H1 (cell line): Measurements from ENCODE around the gene PRPF31. TPM values are rescaled to one million over a fixed set of nuclear protein-coding genes. Genes with fewer than 3 reads are reported as not detected.

Source experiments
- CHD1 ChIP-seq: IDR thresholded peaks from 2 replicates; pipeline ENCODE4 v1.6.1; 2012; ENCODE audit warnings: low read depth, low read length, improper control_type of control experiment
- CHD7 ChIP-seq: fragments of 300-600 bp; sonication (generic); IDR thresholded peaks from 2 replicates; pipeline ENCODE4 v1.7.1; 2012; ENCODE audit warnings: low read length, moderate library complexity, mild to moderate bottlenecking, inconsistent platforms; ENCODE audit not compliant: insufficient replicate concordance
- KDM1A ChIP-seq: fragments of 200-600, 300-600 bp; sonication (generic); IDR thresholded peaks from 2 replicates; pipeline ENCODE4 v1.7.1; 2016; ENCODE audit warnings: mild to moderate bottlenecking, low read length, borderline replicate concordance
- RXRA ChIP-seq: IDR thresholded peaks from 2 replicates; pipeline ENCODE4 v1.6.1; 2011; ENCODE audit warnings: low read depth, mild to moderate bottlenecking, low read length, moderate library complexity; ENCODE audit not compliant: insufficient read depth
- ZNF274 ChIP-seq: IDR thresholded peaks from 2 replicates; pipeline ENCODE4 v1.7.0; 2012; ENCODE audit warnings: low read length, borderline replicate concordance; ENCODE audit errors: extremely low read depth
- polyA plus RNA-seq, 7 experiments: library from polyadenylated mRNA; depleted of rRNA in 3 of 7; stranded (reverse) in 5 of 7; unstranded in 2 of 7; fragments of >200 nt in 5 of 7; fragments of 200-250 nt in 2 of 7; gene quantifications; 1 replicate in 5 of 7; 2 replicates in 1 of 7; 4 replicates in 1 of 7; pipeline versions ENCODE4 v1.2.1 to v1.2.3, GENCODE V29; 2011 to 2013; ENCODE audit warnings: missing spikeins in 2 of 7, mixed read lengths in 2 of 7
- total RNA-seq: library from RNA; stranded (reverse); fragmentation: NEBNext Ultra II Directional; extraction: Animal tissue kit (Norgen Biotek cat#: 25700); gene quantifications from 2 replicates; pipeline ENCODE4 v1.2.1, GENCODE V29; 2021
- TF ChIP-seq, protein P1 (sequence below), 3 experiments: IDR thresholded peaks; 1 replicate in 2 of 3; 2 replicates in 1 of 3; pipeline versions ENCODE4 v1.5.1 to v1.6.1; 2011; ENCODE audit warnings: low read length in 3 of 3, mild to moderate bottlenecking in 3 of 3, inconsistent platforms in 2 of 3, low read depth in 1 of 3, moderate library complexity in 1 of 3; ENCODE audit not compliant: insufficient read depth in 1 of 3; ENCODE audit errors: control extremely low read depth in 1 of 3
- TF ChIP-seq, protein P2 (sequence below): IDR thresholded peaks from 2 replicates; pipeline ENCODE4 v1.6.1; 2012; ENCODE audit warnings: inconsistent platforms

PRPF31 gene
- total and polyA plus RNA-seq, 2 of the 8 experiments (the other 6 are each of a cell fraction or from before 2014, with no cell fraction given), result 51.1 to 97.4 TPM

DNA sequence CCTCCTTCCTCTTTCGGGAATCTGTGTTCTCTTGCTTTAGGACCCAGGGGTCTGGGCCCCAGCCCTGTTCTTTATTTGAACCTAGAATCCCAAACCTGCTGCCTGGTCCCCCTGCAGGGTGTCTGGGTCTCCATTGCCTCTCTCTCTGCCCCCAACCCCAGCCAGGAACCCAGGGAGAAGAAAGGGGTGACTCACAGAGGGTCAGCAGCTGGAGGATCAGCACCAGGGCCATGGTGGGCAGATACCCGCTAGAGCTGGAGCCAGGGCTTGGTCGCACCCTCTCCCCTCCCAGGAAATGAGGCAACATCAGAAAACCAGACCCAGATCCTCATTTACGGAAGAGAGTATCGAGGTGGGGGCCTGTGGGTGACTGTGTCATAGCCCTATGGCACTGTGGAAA is 15.0 kb upstream of the PRPF31 start, which contains the start of gene OSCAR (continued):
- TF ChIP-seq CHD7 (no peak), RXRA (no peak), CHD1 (no peak), KDM1A (no peak), ZNF274 (no peak)
- TF ChIP-seq, protein P1, sequence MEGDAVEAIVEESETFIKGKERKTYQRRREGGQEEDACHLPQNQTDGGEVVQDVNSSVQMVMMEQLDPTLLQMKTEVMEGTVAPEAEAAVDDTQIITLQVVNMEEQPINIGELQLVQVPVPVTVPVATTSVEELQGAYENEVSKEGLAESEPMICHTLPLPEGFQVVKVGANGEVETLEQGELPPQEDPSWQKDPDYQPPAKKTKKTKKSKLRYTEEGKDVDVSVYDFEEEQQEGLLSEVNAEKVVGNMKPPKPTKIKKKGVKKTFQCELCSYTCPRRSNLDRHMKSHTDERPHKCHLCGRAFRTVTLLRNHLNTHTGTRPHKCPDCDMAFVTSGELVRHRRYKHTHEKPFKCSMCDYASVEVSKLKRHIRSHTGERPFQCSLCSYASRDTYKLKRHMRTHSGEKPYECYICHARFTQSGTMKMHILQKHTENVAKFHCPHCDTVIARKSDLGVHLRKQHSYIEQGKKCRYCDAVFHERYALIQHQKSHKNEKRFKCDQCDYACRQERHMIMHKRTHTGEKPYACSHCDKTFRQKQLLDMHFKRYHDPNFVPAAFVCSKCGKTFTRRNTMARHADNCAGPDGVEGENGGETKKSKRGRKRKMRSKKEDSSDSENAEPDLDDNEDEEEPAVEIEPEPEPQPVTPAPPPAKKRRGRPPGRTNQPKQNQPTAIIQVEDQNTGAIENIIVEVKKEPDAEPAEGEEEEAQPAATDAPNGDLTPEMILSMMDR (IDR thresholded peaks at IDR 0.05; ENCODE audit: control extremely low read depth in 1 of 3, insufficient read depth in 1 of 3, low read depth in 1 of 3, low read length in 3 of 3), result no peak
- TF ChIP-seq, protein P2, sequence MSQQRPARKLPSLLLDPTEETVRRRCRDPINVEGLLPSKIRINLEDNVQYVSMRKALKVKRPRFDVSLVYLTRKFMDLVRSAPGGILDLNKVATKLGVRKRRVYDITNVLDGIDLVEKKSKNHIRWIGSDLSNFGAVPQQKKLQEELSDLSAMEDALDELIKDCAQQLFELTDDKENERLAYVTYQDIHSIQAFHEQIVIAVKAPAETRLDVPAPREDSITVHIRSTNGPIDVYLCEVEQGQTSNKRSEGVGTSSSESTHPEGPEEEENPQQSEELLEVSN, result no peak
